Smooth muscle cell of the brain vasculature (primary cell): ENCODE measurements around the gene TAF4B.
"Not testable (repeated sequence)": the region's sequence is repeated elsewhere in the genome, so short reads cannot be mapped to it uniquely, and the experiment has no call there.

Experiments used
- DNase-seq: peaks from one replicate; pipeline ENCODE4 v3.0.0-alpha.2; 2012; ENCODE audit warnings: low read depth, low spot score

The TAF4B gene

GRCh38 chr18:26424428-26425147 is 198.3 kb downstream of the TAF4B start:
- no peak for DNase-seq

- no peak for DNase-seq
Measured at GRCh38 chr18:26425148-26425531, 198.9 kb downstream of the TAF4B start.

GRCh38 chr18:26429535-26430226 is 203.4 kb downstream of the TAF4B start:
- peak; percentile 43 for DNase-seq

- no peak for DNase-seq
Measured at GRCh38 chr18:26432651-26433424, 206.6 kb downstream of the TAF4B start.

GRCh38 chr18:26434887-26435286 is 208.6 kb downstream of the TAF4B start:
- no peak for DNase-seq

- DNase-seq: no peak
Measured at GRCh38 chr18:26435415-26436095, 209.3 kb downstream of the TAF4B start.

- DNase-seq: peak; percentile 29
Measured at GRCh38 chr18:26436176-26437051, 210.2 kb downstream of the TAF4B start.

- DNase-seq: not testable (repeated sequence)
Measured at GRCh38 chr18:26437634-26438033, 211.4 kb downstream of the TAF4B start.

- no peak for DNase-seq
Measured at GRCh38 chr18:26438980-26439379, 212.7 kb downstream of the TAF4B start.

- DNase-seq: no peak
Measured at GRCh38 chr18:26439537-26439936, 213.3 kb downstream of the TAF4B start.

GRCh38 chr18:26440644-26441043 is 214.4 kb downstream of the TAF4B start:
- no peak for DNase-seq
